Suprapubic skin (tissue), 4 donors: ENCODE data around the gene GGNBP2. TPM values are rescaled to one million over a fixed set of nuclear protein-coding genes. Genes with fewer than 3 reads are reported as not detected.

ENCODE experiments used
- DNase-seq, 2 donors: peaks; one replicate each; pipeline ENCODE4 v3.0.0-alpha.2; 2019; ENCODE audit warnings: low spot score in 2 of 2
- H3K27ac ChIP-seq: fragments of 200-600 bp; sonication (generic); one replicate; pipeline ENCODE4 v1.5.1; 2019
- H3K27me3 ChIP-seq: fragments of 200-600 bp; sonication (generic); one replicate; pipeline ENCODE4 v1.5.1; 2019
- H3K36me3 ChIP-seq: fragments of 200-600 bp; sonication (generic); one replicate; pipeline ENCODE4 v1.5.1; 2019
- H3K4me1 ChIP-seq: fragments of 200-600 bp; sonication (generic); one replicate; pipeline ENCODE4 v1.5.1; 2019
- H3K4me3 ChIP-seq: fragments of 200-600 bp; sonication (generic); one replicate; pipeline ENCODE4 v1.5.1; 2019; ENCODE audit warnings: mild to moderate bottlenecking
- H3K9me3 ChIP-seq: fragments of 200-600 bp; sonication (generic); one replicate; pipeline ENCODE4 v1.5.1; 2019
- CTCF ChIP-seq, 2 donors: fragments of 200-600 bp in 1 of 2; fragments of 450-650 bp in 1 of 2; sonication (generic) in 1 of 2; IDR thresholded peaks; one replicate each; pipeline ENCODE4 v1.5.1; 2016 to 2019; ENCODE audit warnings: antibody characterized with exemption in 2 of 2, mild to moderate bottlenecking in 1 of 2, moderate library complexity in 1 of 2
- EP300 ChIP-seq: sonication (generic); formaldehyde crosslinking; IDR thresholded peaks from one replicate; pipeline ENCODE4 v1.6.1; 2017; ENCODE audit warnings: antibody characterized with exemption
- POLR2A ChIP-seq, 2 donors: fragments of 450-650 bp; IDR thresholded peaks; one replicate each; pipeline ENCODE4 v1.6.1; 2017; ENCODE audit warnings: antibody characterized with exemption in 2 of 2, mild to moderate bottlenecking in 2 of 2, moderate library complexity in 2 of 2
- POLR2AphosphoS5 ChIP-seq, 3 donors: sonication (generic); formaldehyde crosslinking; IDR thresholded peaks; one replicate each; pipeline ENCODE4 v1.6.1; 2017; ENCODE audit warnings: antibody characterized with exemption in 3 of 3
- WGBS: methylation state at CpG from one replicate; pipeline ENCODE4 v1.1.5; 2018; 5-methylcytosine and 5-hydroxymethylcytosine counted together
- total RNA-seq, 4 donors: library from RNA; depleted of rRNA; stranded (reverse); fragments of >200 nt; gene quantifications; one replicate each; pipeline ENCODE4 v1.1.0, GENCODE V29; 2016

The GGNBP2 gene
- total RNA-seq, 4 donors from 2014 or later: 49.4 to 84.1 (median 57.1) TPM

DNA sequence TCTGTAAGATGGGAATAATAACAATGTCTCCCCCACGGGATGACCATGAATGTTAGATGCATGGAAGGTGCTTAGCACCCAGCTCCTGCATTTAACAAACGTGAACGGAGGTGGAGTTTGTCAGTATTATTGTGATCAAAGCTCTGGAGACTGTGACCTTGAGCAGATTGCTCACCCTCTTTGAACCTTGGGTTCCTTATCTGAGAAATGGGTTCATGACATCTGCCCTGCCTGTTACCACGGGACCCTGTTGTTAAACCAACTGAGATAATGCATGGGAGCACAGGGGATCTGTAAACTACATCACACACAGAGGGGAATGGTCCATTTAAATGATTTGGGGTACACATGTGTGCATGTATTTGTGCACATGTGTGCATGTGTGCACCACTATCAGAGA, 86.3 kb downstream of the GGNBP2 start:
- no peak for DNase-seq
- H3K4me1 ChIP-seq: peaks cover 4% of the 10 kb centered on the region
- H3K36me3 ChIP-seq: no peaks in the 10 kb centered on the region
- no peak overlapping the region for H3K27ac ChIP-seq
- H3K27me3 ChIP-seq: peaks cover 24% of the 10 kb centered on the region
- H3K9me3 ChIP-seq: no peaks in the 10 kb centered on the region
- TF ChIP-seq POLR2AphosphoS5 (IDR thresholded peaks at IDR 0.05) (no peak), POLR2A (IDR thresholded peaks at IDR 0.05) (no peak), EP300 (no peak)
- WGBS: 76% methylated on average over 4 of the region's 4 CpGs
- no peak overlapping the region for H3K4me3 ChIP-seq

DNA sequence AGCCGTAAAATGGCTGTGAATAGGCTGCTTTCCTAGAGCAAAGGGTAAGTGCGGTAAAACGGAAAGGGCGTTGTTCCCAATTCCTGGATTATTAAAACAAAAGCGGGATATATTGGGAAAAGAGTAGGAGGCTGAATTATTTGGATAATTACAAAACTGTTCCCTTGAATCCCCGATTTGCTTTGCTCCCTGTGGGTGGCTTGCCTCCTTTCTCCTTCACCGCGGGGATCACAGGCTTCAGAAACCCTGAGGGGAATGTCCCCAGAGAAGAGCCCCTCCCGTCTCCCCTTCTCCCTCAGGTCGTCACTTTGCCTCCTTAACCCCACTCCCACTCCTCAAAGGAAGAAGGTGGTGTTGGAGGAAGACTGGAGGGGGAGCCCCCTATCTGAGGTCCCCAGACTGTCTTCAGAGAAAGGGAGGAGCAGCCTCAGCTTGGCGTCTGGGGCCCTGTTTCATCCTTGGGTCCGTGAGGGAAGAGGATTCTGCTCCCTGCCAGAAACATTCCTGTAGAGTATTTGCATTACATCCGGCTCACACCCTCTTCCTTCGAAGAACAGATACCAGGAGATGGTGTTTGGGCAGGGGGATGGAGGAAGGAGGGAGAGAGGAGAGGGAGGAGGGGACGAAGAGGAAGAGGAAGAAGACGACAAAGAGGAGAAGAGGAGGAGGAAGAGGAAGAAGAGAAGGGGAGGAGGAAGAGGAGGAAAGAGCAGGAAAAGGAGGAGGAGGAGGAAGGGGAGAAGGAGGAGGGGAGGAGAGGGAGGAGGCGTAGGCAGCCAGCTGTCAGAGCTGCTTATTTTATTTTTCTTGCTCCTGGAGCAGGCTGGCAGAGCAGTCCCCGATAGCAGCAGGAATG, 88.4 kb downstream of the GGNBP2 start:
- no peak overlapping the region for H3K27ac ChIP-seq
- DNase-seq: no peak
- TF ChIP-seq POLR2A (IDR thresholded peaks at IDR 0.05) (no peak), POLR2AphosphoS5 (IDR thresholded peaks at IDR 0.05) (no peak), CTCF (IDR thresholded peaks at IDR 0.05) (no peak), EP300 (no peak)
- H3K9me3 ChIP-seq: no peaks in the 10 kb centered on the region
- WGBS: 34% methylated on average over 18 of the region's 18 CpGs
- H3K36me3 ChIP-seq: no peaks in the 10 kb centered on the region
- no peak overlapping the region for H3K4me3 ChIP-seq
- H3K4me1 ChIP-seq: peaks cover 4% of the 10 kb centered on the region
- H3K27me3 ChIP-seq: peaks cover 46% of the 10 kb centered on the region

Other genes with a start within 250 kb of the GGNBP2 start
- gene TBC1D3G, start 221.0 kb upstream of the GGNBP2 start, total RNA-seq: 1 to 10 TPM in 1 of 4 donors, not detected in 3; 4.6 TPM
- not detected for gene TBC1D3H, start 156.5 kb upstream of the GGNBP2 start, total RNA-seq
- gene ZNHIT3, start 58.2 kb upstream of the GGNBP2 start, total RNA-seq: 10 to 100 TPM; 19.7 to 34.5 (median 26.3) TPM
- 100 to 1,000 TPM; 134 to 366 (median 154) TPM for gene MYO19, start 10.1 kb upstream of the GGNBP2 start, total RNA-seq
- 10 to 100 TPM in 2 of 4 donors, 1 to 10 TPM in 2; 4.1 to 13.1 (median 9.0) TPM for gene PIGW, start 9.9 kb upstream of the GGNBP2 start, total RNA-seq
- 10 to 100 TPM; 10.5 to 19.7 (median 16.9) TPM for gene DHRS11, start 47.0 kb downstream of the GGNBP2 start, total RNA-seq
- 1 to 10 TPM; 3.5 to 6.6 (median 4.7) TPM for gene MRM1, start 56.7 kb downstream of the GGNBP2 start, total RNA-seq